DOHH2 (cell line): ENCODE data around the gene DOK3.

ENCODE experiments used
- H3F3A ChIP-seq: fragments of 200-600 bp; sonication (generic), shearing (Covaris generic); 2 replicates; pipeline ENCODE4 v1.6.0; 2016; ENCODE audit warnings: antibody characterized with exemption, mild to moderate bottlenecking; ENCODE audit not compliant: control insufficient read depth, insufficient read depth
- H3K27ac ChIP-seq: fragments of 200-600 bp; sonication (generic); 2 replicates; pipeline ENCODE4 v1.5.1; 2014; ENCODE audit warnings: low read depth, mild to moderate bottlenecking, low read length, moderate library complexity
- H3K27me3 ChIP-seq: fragments of 200-600 bp; sonication (generic); 2 replicates; pipeline ENCODE4 v1.6.1; 2014; ENCODE audit warnings: mild to moderate bottlenecking, low read length, mixed read lengths; ENCODE audit not compliant: control insufficient read depth
- H3K36me3 ChIP-seq: fragments of 200-600 bp; sonication (generic); 2 replicates; pipeline ENCODE4 v1.6.1; 2014; ENCODE audit warnings: mild to moderate bottlenecking, low read length, moderate library complexity, mixed read lengths; ENCODE audit not compliant: control insufficient read depth
- H3K4me1 ChIP-seq: fragments of 200-600 bp; sonication (generic); 2 replicates; pipeline ENCODE4 v1.6.1; 2014; ENCODE audit warnings: mild to moderate bottlenecking, low read length, mixed read lengths; ENCODE audit not compliant: control insufficient read depth
- H3K4me2 ChIP-seq: fragments of 200-600 bp; sonication (generic); 2 replicates; pipeline ENCODE4 v1.6.0; 2014; ENCODE audit warnings: mild to moderate bottlenecking, low read length, moderate library complexity
- H3K4me3 ChIP-seq: fragments of 200-600 bp; sonication (generic); 2 replicates; pipeline ENCODE4 v1.5.1; 2014; ENCODE audit warnings: mild to moderate bottlenecking, low read length, mixed read lengths
- H3K79me2 ChIP-seq: fragments of 200-600 bp; sonication (generic); 2 replicates; pipeline ENCODE4 v1.6.1; 2014; ENCODE audit warnings: mild to moderate bottlenecking, low read length, mixed read lengths; ENCODE audit not compliant: control insufficient read depth
- H3K9me2 ChIP-seq: fragments of 200-600 bp; sonication (generic); replicated peaks from 2 replicates; pipeline ENCODE4 v1.6.1; 2014; ENCODE audit warnings: mild to moderate bottlenecking, low read length, mixed read lengths; ENCODE audit not compliant: control insufficient read depth
- H3K9me3 ChIP-seq: fragments of 200-600 bp; sonication (generic); 2 replicates; pipeline ENCODE4 v1.6.1; 2014; ENCODE audit warnings: antibody characterized with exemption, low read length, mixed read lengths; ENCODE audit not compliant: control insufficient read depth, insufficient read depth
- H4K20me1 ChIP-seq: fragments of 200-600 bp; sonication (generic); 2 replicates; pipeline ENCODE4 v1.6.0; 2014; ENCODE audit warnings: low read depth, mild to moderate bottlenecking, antibody characterized with exemption, low read length, moderate library complexity; ENCODE audit not compliant: control insufficient read depth, insufficient read depth
- CTCF ChIP-seq: fragments of 200-600 bp; sonication (generic); IDR thresholded peaks from one replicate; pipeline ENCODE4 v1.5.1; 2014; ENCODE audit warnings: antibody characterized with exemption, mild to moderate bottlenecking, low read depth, low read length; ENCODE audit not compliant: poor library complexity, severe bottlenecking
- EZH2phosphoT487 ChIP-seq: fragments of 200-600 bp; sonication (generic); IDR thresholded peaks from 2 replicates; pipeline ENCODE4 v1.6.1; 2017; ENCODE audit warnings: borderline replicate concordance, mild to moderate bottlenecking, antibody characterized with exemption, low read length, moderate library complexity, mixed read lengths

The DOK3 gene

DNA sequence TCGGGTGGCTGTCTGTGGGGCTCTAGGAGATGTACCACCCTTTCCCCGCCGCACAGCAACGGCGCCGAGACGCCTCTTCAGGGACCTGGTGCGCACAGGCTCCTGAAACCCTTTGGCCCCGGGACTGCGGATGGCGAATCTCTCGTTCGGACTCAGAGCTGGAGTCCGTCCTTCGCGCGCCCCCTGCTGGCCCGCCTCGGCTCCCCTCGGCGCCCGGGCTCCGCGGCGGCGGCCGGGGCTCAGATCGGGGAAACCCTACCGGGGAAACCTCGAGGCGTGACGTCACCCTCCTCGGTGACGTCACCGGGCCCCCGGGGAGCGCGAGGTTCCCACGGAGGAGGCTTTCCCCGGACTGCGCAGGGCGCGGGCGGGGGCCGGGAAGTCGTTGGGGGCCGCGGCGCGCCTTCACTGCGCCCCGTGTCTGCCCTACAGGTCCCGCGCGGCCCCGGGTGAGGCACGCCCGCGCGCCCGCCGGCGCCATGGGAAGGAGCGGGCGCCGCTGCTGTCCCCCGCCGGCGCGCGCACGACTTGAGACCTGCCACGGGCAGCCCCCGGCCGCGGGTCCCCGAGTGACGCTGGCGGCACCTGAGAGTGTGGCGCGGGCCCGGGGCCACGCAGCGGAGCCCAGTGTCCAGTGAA is 55.1 kb downstream of the DOK3 start:
- peaks cover 13% of the 10 kb centered on the region for H3K79me2 ChIP-seq
- no peaks in the 10 kb centered on the region for H3K9me2 ChIP-seq
- peaks cover 39% of the 10 kb centered on the region for H3K36me3 ChIP-seq
- no peak for TF ChIP-seq EZH2phosphoT487
- TF ChIP-seq CTCF, result peak; percentile 75
- H3K9me3 ChIP-seq, result no peaks in the 10 kb centered on the region
- H3K4me2 ChIP-seq, result peak overlapping the region; percentile 100
- H3K4me1 ChIP-seq, result peaks cover 29% of the 10 kb centered on the region
- peak overlapping the region; percentile 83 for H3K27ac ChIP-seq
- peaks cover 17% of the 10 kb centered on the region for H3F3A ChIP-seq
- H3K4me3 ChIP-seq, result peak overlapping the region; percentile 83
- H3K27me3 ChIP-seq, result no peaks in the 10 kb centered on the region
- peaks cover 10% of the 10 kb centered on the region; the same call in 1 of the 2 replicates for H4K20me1 ChIP-seq

DNA sequence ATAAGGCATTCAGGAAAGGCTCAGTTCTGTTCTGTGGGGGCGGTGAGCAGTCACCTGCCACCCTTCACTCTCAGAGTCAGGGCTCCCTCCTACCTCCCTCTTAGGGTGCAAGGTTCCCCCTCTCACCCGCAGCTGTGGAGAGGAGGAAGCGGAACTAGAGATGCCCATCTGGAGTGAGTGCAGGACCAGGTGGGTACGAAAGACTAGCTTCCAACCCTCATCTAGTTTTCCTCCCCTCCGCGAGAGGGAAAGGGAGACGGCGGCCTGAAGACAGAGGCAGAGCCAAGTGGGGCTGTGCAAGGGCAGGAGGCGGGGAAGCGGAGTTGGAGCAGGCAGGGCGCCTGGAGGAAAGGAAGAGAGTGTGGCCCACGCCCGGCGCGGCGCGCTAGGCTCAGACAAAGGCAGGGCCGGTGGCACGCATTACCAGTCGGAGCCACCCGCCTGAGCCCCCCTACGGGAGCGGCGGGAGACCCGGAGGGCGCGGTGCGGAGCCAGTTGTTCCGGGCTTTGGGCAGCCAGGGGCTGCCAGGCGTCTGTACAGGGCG is 55.7 kb downstream of the DOK3 start:
- Histone ChIP-seq H3K27me3 (no peaks in the 10 kb centered on the region), H3K9me3 (no peaks in the 10 kb centered on the region), H3K4me2 (peak overlapping the region; percentile 100), H3F3A (peaks cover 17% of the 10 kb centered on the region), H3K36me3 (peaks cover 38% of the 10 kb centered on the region), H3K79me2 (peaks cover 13% of the 10 kb centered on the region), H4K20me1 (peaks cover 10% of the 10 kb centered on the region; the same call in 1 of the 2 replicates), H3K4me1 (peaks cover 29% of the 10 kb centered on the region), H3K9me2 (no peaks in the 10 kb centered on the region), H3K27ac (peak overlapping the region; percentile 36), H3K4me3 (peak overlapping the region; percentile 83)
- no peak for TF ChIP-seq CTCF
- TF ChIP-seq EZH2phosphoT487, result no peak

DNA sequence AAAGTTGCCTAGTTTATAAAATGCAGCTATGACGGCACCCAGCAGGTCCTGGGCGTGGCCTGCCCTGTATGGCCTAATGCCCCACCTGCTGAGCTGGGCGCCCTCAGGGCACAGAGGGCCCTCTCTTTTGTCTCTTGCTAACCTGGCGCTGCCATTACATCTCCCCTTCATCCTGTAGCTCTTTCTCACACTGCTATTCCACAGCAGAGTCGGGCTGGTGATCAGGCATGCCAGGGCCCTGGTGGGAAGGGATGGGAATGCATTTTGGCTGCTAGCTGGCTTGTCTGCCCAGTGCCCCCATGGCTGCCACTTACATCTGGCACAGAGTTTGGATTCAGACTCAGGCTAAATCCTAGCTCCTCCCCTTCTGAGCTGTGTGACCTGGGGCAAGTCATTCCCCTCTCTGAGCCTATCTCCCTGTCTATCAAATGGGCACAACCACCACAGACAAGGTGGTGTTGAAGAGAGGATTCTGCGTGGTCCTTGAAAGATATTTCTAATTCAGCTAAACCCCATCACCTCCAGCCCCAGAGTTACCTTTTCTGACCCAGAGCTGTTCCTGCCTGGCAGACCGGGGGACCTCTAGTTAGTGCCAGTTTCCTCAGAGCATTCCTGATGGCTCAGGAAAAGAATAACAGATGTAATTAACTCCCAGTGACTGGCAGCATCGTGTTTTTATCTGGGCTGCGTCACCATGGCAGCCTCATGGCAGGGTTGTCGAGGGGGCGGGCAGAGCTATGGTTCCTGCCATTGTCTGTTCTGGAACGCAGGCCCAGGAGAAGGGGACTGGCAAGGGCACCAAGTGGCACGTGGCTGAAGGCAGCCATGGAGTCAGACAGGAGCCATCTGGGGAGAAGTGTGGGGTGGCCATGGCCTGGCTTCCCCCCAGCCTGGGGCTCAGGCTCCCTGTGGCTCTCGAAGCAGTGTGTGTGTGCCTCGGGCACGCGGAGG is 56.7 kb downstream of the DOK3 start:
- no peak overlapping the region for H3K27ac ChIP-seq
- H3K4me1 ChIP-seq, result peaks cover 39% of the 10 kb centered on the region
- H3F3A ChIP-seq, result peaks cover 23% of the 10 kb centered on the region
- TF ChIP-seq EZH2phosphoT487 (no peak), CTCF (no peak)
- H4K20me1 ChIP-seq, result peaks cover 8% of the 10 kb centered on the region; the same call in 1 of the 2 replicates
- peaks cover 13% of the 10 kb centered on the region for H3K79me2 ChIP-seq
- no peaks in the 10 kb centered on the region for H3K9me2 ChIP-seq
- peaks cover 28% of the 10 kb centered on the region for H3K36me3 ChIP-seq
- H3K9me3 ChIP-seq, result no peaks in the 10 kb centered on the region
- peak overlapping the region; percentile 100 for H3K4me2 ChIP-seq
- peak overlapping the region; percentile 83 for H3K4me3 ChIP-seq
- no peaks in the 10 kb centered on the region for H3K27me3 ChIP-seq
